GM10847 (cell line): ENCODE results near the gene SOCS7.

Experiments
- POLR2A ChIP-seq: IDR thresholded peaks from 2 replicates; pipeline ENCODE4 v1.6.1; 2011; ENCODE audit not compliant: insufficient read length; ENCODE audit errors: extremely low read depth

SOCS7 gene

DNA sequence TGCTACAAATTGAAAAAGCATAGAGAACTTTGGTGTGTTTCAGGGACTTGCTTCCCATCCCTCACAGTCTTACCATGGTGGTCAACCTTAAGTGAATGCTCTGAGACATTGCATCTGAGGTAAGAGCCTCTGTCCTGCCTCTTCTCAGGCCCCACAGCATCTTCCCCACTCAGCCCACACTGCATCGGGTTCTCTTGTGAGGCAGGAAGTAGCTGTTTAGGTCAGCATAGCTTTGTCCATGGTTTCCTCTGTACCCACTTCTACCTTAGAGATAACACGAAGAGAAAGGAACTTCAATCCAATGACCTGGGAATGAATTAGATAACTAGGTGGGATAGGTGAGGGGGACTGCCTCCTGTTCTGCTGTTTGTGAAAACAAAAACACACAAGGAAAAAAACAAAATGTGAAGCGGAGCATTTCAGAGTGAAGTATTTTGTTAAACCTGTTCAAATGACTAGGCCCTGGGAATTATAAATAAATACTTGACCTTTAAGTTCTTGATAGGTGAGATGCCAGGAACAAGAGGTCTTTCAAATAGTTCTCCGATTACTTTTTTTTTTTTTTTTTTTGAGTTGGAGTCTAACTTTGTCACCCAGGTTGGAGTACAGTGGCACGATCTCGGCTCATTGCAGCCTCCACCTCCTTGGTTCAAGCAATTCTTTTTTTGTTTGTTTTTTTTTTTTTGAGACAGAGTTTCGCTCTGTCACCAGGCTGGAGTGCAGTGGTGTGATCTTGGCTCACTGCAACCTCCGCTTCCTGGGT is 17.7 kb downstream of the SOCS7 start:
- TF ChIP-seq POLR2A, result no peak

DNA sequence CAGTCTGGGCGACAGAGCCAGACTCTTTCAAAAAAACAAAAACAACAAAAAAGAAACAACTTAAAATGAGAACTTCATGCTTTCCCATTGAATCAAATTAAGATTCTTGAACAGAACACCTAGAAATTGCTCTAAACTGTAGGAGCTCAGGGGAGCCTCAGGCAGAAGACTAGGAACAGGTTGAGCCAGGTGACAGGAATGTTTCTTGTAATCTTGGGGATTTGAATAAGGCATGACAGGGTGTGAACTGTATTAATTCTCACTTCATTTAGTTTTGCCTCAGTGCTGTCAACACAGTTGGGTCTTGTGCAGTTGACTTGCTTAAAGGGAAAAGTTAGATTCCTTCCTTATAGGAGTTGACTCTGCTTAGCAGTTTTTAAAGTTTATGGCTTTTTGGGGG is 27.8 kb downstream of the SOCS7 start:
- no peak for TF ChIP-seq POLR2A

DNA sequence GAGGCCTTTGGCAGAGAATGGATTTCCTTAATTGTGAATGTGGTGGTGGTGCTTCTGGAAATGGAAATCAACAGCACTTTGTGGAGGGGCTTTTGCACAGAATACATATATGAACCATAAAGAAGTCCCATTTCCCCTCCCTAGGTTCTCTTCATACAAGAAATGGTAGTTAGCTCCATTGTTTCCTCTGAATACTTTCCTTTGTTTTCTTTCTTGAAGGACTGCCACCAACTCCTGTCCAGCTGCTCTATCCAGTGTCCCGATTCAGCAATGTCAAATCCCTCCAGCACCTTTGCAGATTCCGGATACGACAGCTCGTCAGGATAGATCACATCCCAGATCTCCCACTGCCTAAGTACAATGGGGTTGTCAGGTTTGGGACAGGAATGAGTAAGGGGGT is 43.4 kb downstream of the SOCS7 start:
- no peak for TF ChIP-seq POLR2A

GRCh38 chr17:38397227-38397626 is 45.6 kb downstream of the SOCS7 start:
- no peak for TF ChIP-seq POLR2A

GRCh38 chr17:38400286-38400685 is 48.6 kb downstream of the SOCS7 start:
- TF ChIP-seq POLR2A, result no peak

DNA sequence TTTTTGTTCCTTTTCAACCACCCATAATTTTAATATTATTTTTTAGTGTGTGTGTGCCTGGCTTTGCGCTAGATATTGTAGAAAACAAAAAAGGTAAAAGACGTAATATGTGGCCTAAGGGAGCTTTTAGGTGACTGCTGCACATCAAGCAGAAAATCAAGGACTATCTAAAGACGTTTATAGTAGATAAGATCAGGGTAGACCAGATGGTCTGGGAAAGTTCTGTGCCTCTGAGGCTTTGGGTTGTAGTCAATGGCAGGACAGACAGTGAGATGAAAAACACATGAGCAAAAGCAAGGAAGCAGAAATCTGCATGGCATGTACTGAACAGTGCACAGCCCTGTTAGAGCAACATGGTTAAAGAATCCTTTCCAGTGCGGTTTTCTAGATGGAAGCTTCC is 49.8 kb downstream of the SOCS7 start:
- TF ChIP-seq POLR2A, result no peak

- no peak for TF ChIP-seq POLR2A
Measured at GRCh38 chr17:38402897-38403296, 51.3 kb downstream of the SOCS7 start.

GRCh38 chr17:38403491-38403890 is 51.8 kb downstream of the SOCS7 start:
- TF ChIP-seq POLR2A, result no peak

- TF ChIP-seq POLR2A, result no peak
Measured at GRCh38 chr17:38404174-38404943, 52.7 kb downstream of the SOCS7 start.

DNA sequence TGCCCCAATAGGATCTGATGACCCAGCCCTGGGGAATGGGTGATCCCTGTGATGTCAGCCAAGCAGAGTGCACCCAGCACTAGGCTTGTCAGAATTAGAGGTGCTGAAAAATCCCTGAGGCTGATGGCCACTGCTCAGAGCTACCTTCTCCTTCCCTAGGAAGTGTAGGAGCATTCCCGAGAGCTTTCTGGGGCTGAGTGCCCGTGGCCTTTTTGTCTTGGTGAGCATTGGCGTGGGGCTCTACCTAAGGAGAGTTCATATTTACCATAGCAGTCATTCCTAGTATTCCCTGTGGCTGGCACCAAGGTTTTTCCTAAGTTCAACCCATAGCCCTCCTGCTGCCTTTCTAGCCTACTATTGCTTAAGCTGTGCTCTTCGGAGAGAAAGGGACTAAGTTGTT is 54.0 kb downstream of the SOCS7 start:
- no peak for TF ChIP-seq POLR2A

DNA sequence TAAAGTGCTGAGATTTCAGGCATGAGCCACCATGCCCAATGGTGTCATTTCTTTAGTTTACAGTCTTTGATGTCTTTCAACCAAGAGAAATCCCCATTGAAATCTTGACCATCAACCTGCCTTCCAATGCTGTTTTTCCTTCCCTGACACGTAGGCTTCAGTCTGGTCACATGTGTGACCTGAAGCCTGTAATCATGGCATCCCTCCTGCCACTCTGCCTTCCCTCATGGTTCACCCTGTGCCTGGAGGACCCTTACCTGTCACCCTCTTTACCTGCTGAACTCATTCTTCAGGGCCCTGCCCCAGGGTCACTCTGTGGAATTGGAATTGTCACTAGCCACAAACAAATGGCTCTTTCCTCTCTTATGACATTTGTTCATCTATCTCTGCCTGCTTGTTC is 58.6 kb downstream of the SOCS7 start:
- TF ChIP-seq POLR2A, result no peak

- no peak for TF ChIP-seq POLR2A
Measured at GRCh38 chr17:38415250-38416194, 63.9 kb downstream of the SOCS7 start.

- no peak for TF ChIP-seq POLR2A
Measured at GRCh38 chr17:38416840-38417209, 65.2 kb downstream of the SOCS7 start.

DNA sequence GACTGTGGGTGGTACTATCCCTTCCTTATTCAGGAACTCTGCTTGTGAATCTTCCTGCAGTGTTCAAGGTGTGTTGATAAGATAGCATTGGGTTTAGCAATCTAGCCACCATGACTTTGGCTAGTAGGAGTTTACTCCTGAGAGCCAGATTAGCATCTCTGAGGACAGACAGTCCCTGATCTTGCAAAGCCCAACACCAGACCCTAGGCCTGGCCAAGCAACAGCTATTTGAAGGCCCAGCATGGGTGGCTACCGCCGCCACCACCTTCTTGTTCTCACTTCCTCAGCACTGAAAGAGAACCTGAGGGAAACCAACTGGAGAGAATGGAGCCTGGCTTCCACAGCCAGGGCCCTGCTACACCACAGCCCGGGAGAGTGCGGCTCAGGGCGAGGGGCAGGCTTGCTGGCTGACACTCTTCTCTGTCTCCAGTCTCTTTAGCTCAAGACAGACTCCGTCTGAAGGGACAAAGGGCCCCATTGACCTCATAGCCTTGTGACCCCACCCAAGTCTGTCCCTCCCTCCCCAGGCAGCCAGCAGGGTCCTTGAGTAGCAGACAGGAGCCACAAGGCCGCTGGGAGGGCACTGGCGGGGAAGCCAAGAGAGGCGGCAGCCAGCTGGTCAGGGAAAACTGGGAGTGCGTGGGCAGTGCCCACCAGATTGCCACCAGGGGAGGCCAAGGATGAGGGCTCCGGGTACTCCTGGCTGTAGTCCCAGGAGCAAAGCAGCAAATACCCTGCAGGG is 65.7 kb downstream of the SOCS7 start:
- TF ChIP-seq POLR2A, result no peak

DNA sequence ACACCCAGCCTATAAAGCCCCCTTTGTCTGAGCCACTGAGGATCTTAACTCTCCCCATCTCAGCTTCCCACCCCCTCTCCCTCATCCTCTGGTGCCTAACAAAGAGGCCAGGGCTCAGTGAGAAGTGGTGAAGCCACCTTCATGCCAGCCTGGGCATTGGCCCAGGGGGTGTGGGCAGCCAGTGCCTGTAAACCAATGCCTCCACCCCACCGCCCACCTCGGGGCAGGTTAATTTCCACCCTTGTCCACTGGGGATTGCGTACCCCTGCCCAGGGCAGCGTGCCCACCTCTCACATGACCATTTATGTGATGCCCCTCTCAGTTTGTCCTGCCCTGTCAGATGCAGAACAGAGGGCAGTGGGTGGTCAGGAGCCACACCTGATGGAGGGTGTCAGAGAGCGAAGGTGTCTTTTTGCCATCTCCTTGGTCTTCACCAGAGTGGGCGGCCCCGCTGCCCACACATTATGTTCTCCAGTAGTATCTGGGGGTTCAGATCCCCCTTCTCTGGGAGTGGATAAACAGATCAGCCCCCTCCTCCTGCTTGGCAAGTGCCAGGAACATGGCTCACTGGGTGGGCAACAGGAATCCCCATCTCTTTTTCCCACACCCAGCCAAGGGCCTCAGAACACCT is 66.5 kb downstream of the SOCS7 start:
- no peak for TF ChIP-seq POLR2A
